ENCODE results near the gene IZUMO4. TPM values are rescaled to one million over a fixed set of nuclear protein-coding genes. Genes with fewer than 3 reads are reported as not detected.

Gene IZUMO4, protein sequence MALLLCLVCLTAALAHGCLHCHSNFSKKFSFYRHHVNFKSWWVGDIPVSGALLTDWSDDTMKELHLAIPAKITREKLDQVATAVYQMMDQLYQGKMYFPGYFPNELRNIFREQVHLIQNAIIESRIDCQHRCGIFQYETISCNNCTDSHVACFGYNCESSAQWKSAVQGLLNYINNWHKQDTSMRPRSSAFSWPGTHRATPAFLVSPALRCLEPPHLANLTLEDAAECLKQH
- 3.1 and 5.3 TPM in 2 replicates for total RNA-seq (2022)
- percentile 16 among the genes with signal in this experiment for Bru-seq, nascent RNA
- BruChase-seq, experiment 1, labeled RNA remaining after a 6-hour chase: percentile 29 among the genes with signal in this experiment
- BruChase-seq, experiment 2, labeled RNA remaining after a 2-hour chase: percentile 20 among the genes with signal in this experiment
- long read RNA-seq: 0 reads

DNA sequence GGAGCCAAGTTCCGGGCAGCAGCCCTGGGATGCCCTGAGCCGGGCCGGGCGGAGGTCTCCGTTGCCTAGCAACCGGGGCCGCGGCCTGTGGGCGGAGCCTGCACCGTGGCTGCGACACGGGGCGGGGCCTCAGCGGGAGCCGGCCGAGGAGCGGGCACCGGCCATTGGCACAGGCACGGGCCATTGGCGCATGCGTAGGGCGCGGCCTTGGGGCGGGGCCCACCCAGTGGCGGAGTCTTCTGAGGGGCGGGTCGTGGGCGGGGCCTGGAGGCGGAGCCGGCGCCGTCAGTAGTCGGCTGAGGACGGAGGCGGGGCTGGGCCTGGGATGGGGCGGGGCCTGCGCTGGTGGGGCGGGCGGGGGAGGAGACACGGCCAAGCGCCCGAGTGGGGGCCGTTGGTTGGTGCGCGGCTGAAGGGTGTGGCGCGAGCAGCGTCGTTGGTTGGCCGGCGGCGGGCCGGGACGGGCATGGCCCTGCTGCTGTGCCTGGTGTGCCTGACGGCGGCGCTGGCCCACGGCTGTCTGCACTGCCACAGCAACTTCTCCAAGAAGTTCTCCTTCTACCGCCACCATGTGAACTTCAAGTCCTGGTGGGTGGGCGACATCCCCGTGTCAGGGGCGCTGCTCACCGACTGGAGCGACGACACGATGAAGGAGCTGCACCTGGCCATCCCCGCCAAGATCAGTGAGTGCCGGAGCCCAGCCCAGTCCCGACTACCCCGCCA lies at the start of gene IZUMO4:
Gene IZUMO4 (plus strand): TSS at position 436 of the 723 bp plus-strand sequence. CDS start 31 bp downstream, at position 467.
- ChIA-PET POLR2A (interaction anchor here (0.8 to 1.5 kb wide), 4 partner anchors 9 to 55 kb away, joined by 3 to 5 read pairs (median 3); partner anchors contain the start of gene AP3D1), CTCF (interaction anchor here (0.6 to 0.8 kb wide), 4 partner anchors 60 to 697 kb away, joined by 3 to 5 read pairs (median 3); partner anchors contain the start of gene LSM7)
- intact Hi-C loops (cut with micrococcal nuclease): no loop called here

DNA sequence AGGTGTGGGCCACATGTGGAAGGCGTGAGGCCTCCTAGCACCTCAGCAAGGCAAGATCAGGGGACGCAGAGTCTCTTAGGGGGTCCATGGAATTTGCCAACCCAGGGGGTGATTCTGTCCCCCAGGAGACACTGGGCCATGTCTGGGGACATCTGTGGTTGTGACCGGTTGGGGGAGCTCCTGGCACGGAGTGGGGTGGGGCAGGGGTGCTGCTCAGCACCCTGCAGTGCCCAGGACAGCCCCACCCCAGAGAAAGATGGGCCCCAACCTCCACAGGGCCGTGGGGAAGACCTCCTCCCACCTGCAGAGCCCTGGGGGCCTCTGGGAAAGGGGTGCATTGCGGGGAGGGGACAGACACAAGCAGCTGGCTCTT lies 49.7 kb upstream of the IZUMO4 start:
- Mint-ChIP-seq H3K9me3 (ENCODE audit: unreplicated experiment) (no peaks in the 10 kb centered on the region), H3K36me3 (ENCODE audit: insufficient read depth, unreplicated experiment) (peaks cover 53% of the 10 kb centered on the region), H3K4me1 (ENCODE audit: insufficient read depth, unreplicated experiment) (peaks cover 25% of the 10 kb centered on the region), H3K27me3 (ENCODE audit: insufficient read depth, unreplicated experiment) (no peaks in the 10 kb centered on the region), H3K4me3 (ENCODE audit: unreplicated experiment) (peak overlapping the region; percentile 92), H3K27ac (ENCODE audit: low read depth, unreplicated experiment) (no peak overlapping the region)
- ChIA-PET CTCF (interaction anchor here (0.8 to 1.8 kb wide), 3 partner anchors 18 to 23 kb away, joined by 4 to 6 read pairs (median 4); no protein-coding TSS in a partner anchor), POLR2A (interaction anchor here (0.7 to 1.6 kb wide), 7 partner anchors 13 to 1608 kb away, joined by 3 to 8 read pairs (median 4); no protein-coding TSS in a partner anchor)
- intact Hi-C loops (cut with micrococcal nuclease): no loop called here
- DNase-seq (ENCODE audit: unreplicated experiment): no peak
- TF ChIP-seq, protein P1, sequence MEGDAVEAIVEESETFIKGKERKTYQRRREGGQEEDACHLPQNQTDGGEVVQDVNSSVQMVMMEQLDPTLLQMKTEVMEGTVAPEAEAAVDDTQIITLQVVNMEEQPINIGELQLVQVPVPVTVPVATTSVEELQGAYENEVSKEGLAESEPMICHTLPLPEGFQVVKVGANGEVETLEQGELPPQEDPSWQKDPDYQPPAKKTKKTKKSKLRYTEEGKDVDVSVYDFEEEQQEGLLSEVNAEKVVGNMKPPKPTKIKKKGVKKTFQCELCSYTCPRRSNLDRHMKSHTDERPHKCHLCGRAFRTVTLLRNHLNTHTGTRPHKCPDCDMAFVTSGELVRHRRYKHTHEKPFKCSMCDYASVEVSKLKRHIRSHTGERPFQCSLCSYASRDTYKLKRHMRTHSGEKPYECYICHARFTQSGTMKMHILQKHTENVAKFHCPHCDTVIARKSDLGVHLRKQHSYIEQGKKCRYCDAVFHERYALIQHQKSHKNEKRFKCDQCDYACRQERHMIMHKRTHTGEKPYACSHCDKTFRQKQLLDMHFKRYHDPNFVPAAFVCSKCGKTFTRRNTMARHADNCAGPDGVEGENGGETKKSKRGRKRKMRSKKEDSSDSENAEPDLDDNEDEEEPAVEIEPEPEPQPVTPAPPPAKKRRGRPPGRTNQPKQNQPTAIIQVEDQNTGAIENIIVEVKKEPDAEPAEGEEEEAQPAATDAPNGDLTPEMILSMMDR (IDR thresholded peaks at IDR 0.05; ENCODE audit: unreplicated experiment): no peak
- BruUV-seq (replicated peaks): no TSS peak

More for the DNA sequence above, at the start of gene IZUMO4:
- peak within 1 kb of the TSS; percentile 92 for H3K27ac Mint-ChIP-seq (ENCODE audit: low read depth, unreplicated experiment)
- peaks cover 20% of the 10 kb centered on the region for H3K36me3 Mint-ChIP-seq (ENCODE audit: insufficient read depth, unreplicated experiment)
- no peaks in the 10 kb centered on the region for H3K9me3 Mint-ChIP-seq (ENCODE audit: unreplicated experiment)
- DNase-seq (ENCODE audit: unreplicated experiment): peak; percentile 95
- peak within 1 kb of the TSS; percentile 96 for H3K4me3 Mint-ChIP-seq (ENCODE audit: unreplicated experiment)
- BruUV-seq (replicated peaks): no TSS peak
- TF ChIP-seq, protein P1 (IDR thresholded peaks at IDR 0.05; ENCODE audit: unreplicated experiment): peak; percentile 30
- H3K27me3 Mint-ChIP-seq (ENCODE audit: insufficient read depth, unreplicated experiment): no peaks in the 10 kb centered on the region
- peaks cover 5% of the 10 kb centered on the region for H3K4me1 Mint-ChIP-seq (ENCODE audit: insufficient read depth, unreplicated experiment)

DNA sequence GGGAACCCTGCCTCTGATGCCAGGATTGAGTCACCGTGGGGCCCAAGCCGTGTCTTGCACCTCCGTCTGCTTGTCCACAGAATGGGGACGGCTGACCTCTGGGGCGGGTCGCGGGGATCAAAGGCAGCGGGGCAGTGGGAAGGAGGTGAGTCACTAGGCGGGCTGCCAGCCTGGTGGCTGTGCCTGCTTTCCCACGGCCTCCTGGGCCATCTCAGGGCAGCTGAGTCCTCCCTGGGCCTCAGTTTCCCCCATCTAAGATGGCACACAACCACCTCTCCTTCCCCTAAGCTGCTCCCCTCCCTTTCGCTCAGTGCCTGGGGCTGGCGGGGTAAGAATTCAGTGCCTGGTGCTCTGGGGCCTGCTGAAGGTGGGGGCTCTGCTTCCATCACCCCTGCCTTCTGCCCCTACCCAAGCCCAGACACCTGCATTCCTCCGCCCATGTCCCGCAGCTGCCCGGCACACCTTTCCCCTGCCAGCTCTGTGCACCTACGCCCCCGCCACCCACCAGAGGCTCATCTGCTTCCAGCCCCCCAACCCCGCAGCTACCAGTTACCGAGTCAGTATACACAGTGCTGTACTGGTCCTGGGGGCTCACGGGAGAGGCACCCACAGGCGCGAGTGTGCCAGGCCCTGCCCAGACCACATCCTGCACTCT lies 49.1 kb upstream of the IZUMO4 start:
- Mint-ChIP-seq H3K27me3 (ENCODE audit: insufficient read depth, unreplicated experiment) (no peaks in the 10 kb centered on the region), H3K4me1 (ENCODE audit: insufficient read depth, unreplicated experiment) (peaks cover 25% of the 10 kb centered on the region), H3K36me3 (ENCODE audit: insufficient read depth, unreplicated experiment) (peaks cover 53% of the 10 kb centered on the region), H3K4me3 (ENCODE audit: unreplicated experiment) (peak overlapping the region; percentile 92), H3K9me3 (ENCODE audit: unreplicated experiment) (no peaks in the 10 kb centered on the region), H3K27ac (ENCODE audit: low read depth, unreplicated experiment) (no peak overlapping the region)
- DNase-seq (ENCODE audit: unreplicated experiment): peak; percentile 84
- TF ChIP-seq, protein P1 (IDR thresholded peaks at IDR 0.05; ENCODE audit: unreplicated experiment): no peak
- no TSS peak for BruUV-seq (replicated peaks)
- ChIA-PET POLR2A (interaction anchor here (0.7 to 1.6 kb wide), 9 partner anchors 12 to 1608 kb away, joined by 3 to 8 read pairs (median 4); no protein-coding TSS in a partner anchor), CTCF (interaction anchor here (0.8 to 1.8 kb wide), 3 partner anchors 18 to 23 kb away, joined by 4 to 6 read pairs (median 4); no protein-coding TSS in a partner anchor)
- intact Hi-C loops (cut with micrococcal nuclease): no loop called here

Measured in MCF 10A (cell line).